K562 (cell line): ENCODE measurements around the gene NYNRIN.

Source experiments
- CBFB ChIP-seq: sonication (generic); formaldehyde crosslinking; IDR thresholded peaks from 2 replicates; pipeline ENCODE4 v1.4.0; 2020; ENCODE audit warnings: mild to moderate bottlenecking, missing genetic modification reagents
- CTCF ChIP-seq, 3 experiments: IDR thresholded peaks in 2 of 3; conservative IDR thresholded peaks in 1 of 3; 2 replicates each; pipeline ENCODE4 v1.5.1; 2011 to 2012; ENCODE audit warnings: low read length in 3 of 3, mild to moderate bottlenecking in 3 of 3, control low read depth in 2 of 3, improper control_type of control experiment in 1 of 3, inconsistent platforms in 1 of 3, low read depth in 1 of 3, mixed read lengths in 1 of 3, moderate library complexity in 1 of 3; ENCODE audit not compliant: insufficient read depth in 2 of 3
- HSF4 ChIP-seq: fragments of 250-450 bp; sonication (Bioruptor Pico); IDR thresholded peaks from 2 replicates; pipeline ENCODE4 v2.1.2; 2022; ENCODE audit warnings: mild to moderate bottlenecking, moderate library complexity, borderline replicate concordance
- NCOA2 ChIP-seq, 2 experiments: fragments of 450-650 bp; IDR thresholded peaks; 2 replicates each; pipeline ENCODE4 v1.6.1; 2018; ENCODE audit warnings: mild to moderate bottlenecking in 2 of 2, moderate library complexity in 1 of 2; ENCODE audit not compliant: partially characterized antibody in 2 of 2
- PHB ChIP-seq: fragments of 250-450 bp; sonication (Bioruptor Pico); IDR thresholded peaks from 2 replicates; pipeline ENCODE4 v1.5.0; 2021
- POLR2AphosphoS5 ChIP-seq: IDR thresholded peaks from 2 replicates; pipeline ENCODE4 v1.6.1; 2011; ENCODE audit warnings: mild to moderate bottlenecking, low read depth, low read length, moderate library complexity; ENCODE audit not compliant: control insufficient read depth, insufficient read depth
- ZFX ChIP-seq: sonication (generic); formaldehyde crosslinking; IDR thresholded peaks from 2 replicates; pipeline ENCODE4 v1.8.0; 2022; ENCODE audit warnings: mild to moderate bottlenecking, missing genetic modification reagents, moderate library complexity
- TF ChIP-seq, protein P1 (sequence below): fragments of 250-450 bp; sonication (Bioruptor Pico); IDR thresholded peaks from 2 replicates; pipeline ENCODE4 v1.5.0; 2021

DNA sequence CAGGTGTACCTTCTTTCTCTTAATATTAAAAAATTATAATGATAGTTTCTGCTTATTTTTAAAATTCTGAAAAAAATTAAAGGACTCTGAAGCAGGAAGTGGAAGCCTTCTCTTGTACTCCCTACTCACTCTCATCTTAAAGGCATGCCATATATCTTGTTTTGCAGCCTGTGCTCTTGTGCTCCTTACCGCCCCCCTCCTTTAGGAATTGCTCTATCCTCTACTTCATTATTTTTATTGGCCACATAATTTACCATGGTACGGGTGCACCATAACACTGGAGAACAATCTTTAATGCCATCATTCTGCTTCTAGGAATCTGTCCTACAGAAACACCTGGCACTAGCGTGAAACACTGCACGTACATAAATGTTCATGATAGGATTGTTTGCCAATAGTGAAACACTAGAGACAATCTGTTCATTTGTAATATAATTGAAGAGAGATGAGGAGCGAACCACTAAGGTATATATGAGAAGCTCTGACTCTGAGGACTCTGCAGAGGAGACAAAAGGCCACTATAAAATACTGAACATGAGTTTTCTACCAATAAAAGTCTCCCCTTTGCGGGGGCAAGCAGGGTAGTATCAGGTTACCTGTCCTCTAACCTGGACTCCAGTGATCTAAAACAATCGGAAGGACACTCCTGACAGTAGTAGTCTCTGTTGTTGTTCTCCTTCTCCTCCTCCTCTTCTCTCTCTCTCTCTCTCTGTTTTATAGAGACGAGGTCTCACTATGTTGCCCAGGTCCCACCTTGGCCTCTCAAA is 6.3 kb upstream of the NYNRIN start:
- TF ChIP-seq NCOA2 (IDR thresholded peaks at IDR 0.05; ENCODE audit: partially characterized antibody in 2 of 2) (no peak), POLR2AphosphoS5 (no peak), CBFB (CRISPR knock-in tag) (no peak), HSF4 (CRISPR knock-in tag) (no peak), ZFX (CRISPR knock-in tag) (no peak), CTCF (IDR thresholded peaks at IDR 0.05 in 2 of 3, conservative IDR thresholded peaks at IDR 0.05 in 1 of 3; ENCODE audit: insufficient read depth in 2 of 3, low read depth in 1 of 3, low read length in 3 of 3) (peak in 2 of 3 experiments; percentile 13; a peak in 1 of 6 replicates), PHB (CRISPR knock-in tag) (no peak)
- TF ChIP-seq, protein P1, sequence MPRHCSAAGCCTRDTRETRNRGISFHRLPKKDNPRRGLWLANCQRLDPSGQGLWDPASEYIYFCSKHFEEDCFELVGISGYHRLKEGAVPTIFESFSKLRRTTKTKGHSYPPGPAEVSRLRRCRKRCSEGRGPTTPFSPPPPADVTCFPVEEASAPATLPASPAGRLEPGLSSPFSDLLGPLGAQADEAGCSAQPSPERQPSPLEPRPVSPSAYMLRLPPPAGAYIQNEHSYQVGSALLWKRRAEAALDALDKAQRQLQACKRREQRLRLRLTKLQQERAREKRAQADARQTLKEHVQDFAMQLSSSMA (CRISPR knock-in tag): no peak
